Fibroblast of lung (primary cell): ENCODE results near the gene PCAT7. TPM values are rescaled to one million over a fixed set of nuclear protein-coding genes. Genes with fewer than 3 reads are reported as not detected.

Experiments
- DNase-seq, 2 donors: peaks; one replicate each; pipeline versions ENCODE4 v3.0.0 to v3.0.0-alpha.2; 2010; ENCODE audit warnings: low read depth in 2 of 2
- H2AFZ ChIP-seq: 2 replicates; pipeline ENCODE4 v1.5.1; 2012; ENCODE audit warnings: low read length, control low read depth, inconsistent platforms
- H3K27ac ChIP-seq: 2 replicates; pipeline ENCODE4 v1.5.1; 2011; ENCODE audit warnings: low read length, control low read depth; ENCODE audit not compliant: insufficient read depth
- H3K27me3 ChIP-seq: 2 replicates; pipeline ENCODE4 v1.5.1; 2011; ENCODE audit warnings: mild to moderate bottlenecking, low read length; ENCODE audit not compliant: control insufficient read depth, insufficient read depth
- H3K36me3 ChIP-seq: 2 replicates; pipeline ENCODE4 v1.5.1; 2011; ENCODE audit warnings: low read length; ENCODE audit not compliant: control insufficient read depth, insufficient read depth
- H3K4me1 ChIP-seq: 2 replicates; pipeline ENCODE4 v1.5.1; 2011; ENCODE audit warnings: low read length; ENCODE audit not compliant: control insufficient read depth, insufficient read depth; ENCODE audit errors: extremely low read depth
- H3K4me2 ChIP-seq: 2 replicates; pipeline ENCODE4 v1.5.1; 2011; ENCODE audit warnings: low read length, control low read depth; ENCODE audit not compliant: insufficient read depth; ENCODE audit errors: extremely low read depth
- H3K4me3 ChIP-seq, 4 experiments: fragments of 200-600 bp in 1 of 4; sonication (generic) in 1 of 4; replicated peaks in 1 of 4; 2 replicates each; pipeline ENCODE4 v1.5.1; 2011 to 2016; ENCODE audit warnings: low read length in 4 of 4, low read depth in 3 of 4, mild to moderate bottlenecking in 3 of 4, control low read depth in 2 of 4, inconsistent platforms in 1 of 4, mixed read lengths in 1 of 4; ENCODE audit not compliant: insufficient read depth in 1 of 4; ENCODE audit errors: control extremely low read depth in 1 of 4
- H3K79me2 ChIP-seq: 2 replicates; pipeline ENCODE4 v1.5.1; 2012; ENCODE audit warnings: mild to moderate bottlenecking, low read length, inconsistent platforms; ENCODE audit not compliant: control insufficient read depth, insufficient read depth
- H3K9ac ChIP-seq: 2 replicates; pipeline ENCODE4 v1.5.1; 2011; ENCODE audit warnings: mild to moderate bottlenecking, low read length, control low read depth; ENCODE audit not compliant: insufficient read depth
- H3K9me3 ChIP-seq: 2 replicates; pipeline ENCODE4 v1.5.1; 2012; ENCODE audit warnings: low read depth, low read length; ENCODE audit not compliant: control insufficient read depth, insufficient read depth
- H4K20me1 ChIP-seq: 2 replicates; pipeline ENCODE4 v1.5.1; 2011; ENCODE audit warnings: low read length; ENCODE audit not compliant: control insufficient read depth, insufficient read depth; ENCODE audit errors: extremely low read depth
- EZH2 ChIP-seq: IDR thresholded peaks from 2 replicates; pipeline ENCODE4 v1.5.1; 2012; ENCODE audit warnings: low read length, control low read depth, mild to moderate bottlenecking; ENCODE audit errors: missing control alignments
- polyA plus RNA-seq, 2 donors: library from polyadenylated mRNA; depleted of rRNA in 1 of 2; stranded (reverse) in 1 of 2; unstranded in 1 of 2; fragments of >200 nt; gene quantifications; 2 replicates each; pipeline ENCODE4 v1.2.1, GENCODE V29; 2011 to 2012; ENCODE audit warnings: missing spikeins in 1 of 2
- total RNA-seq: library from RNA; depleted of rRNA; stranded (reverse); fragments of >200 nt; gene quantifications from 2 replicates; pipeline ENCODE4 v1.2.1, GENCODE V29; 2014
- TF ChIP-seq, protein P1 (sequence below), 2 donors: IDR thresholded peaks in 1 of 2; conservative IDR thresholded peaks in 1 of 2; 1 replicate in 1 of 2; 2 replicates in 1 of 2; pipeline ENCODE4 v1.5.1; 2011 to 2012; ENCODE audit warnings: low read length in 2 of 2, control low read depth in 1 of 2, inconsistent platforms in 1 of 2, low read depth in 1 of 2, mild to moderate bottlenecking in 1 of 2

Gene PCAT7
- total and polyA plus RNA-seq, 2 donors (not counting 1 experiment from before 2014, with no cell fraction given): under 0.01 to 0.01 TPM

- Histone ChIP-seq H3K27ac (no peak overlapping the region), H3K9me3 (no peaks in the 10 kb centered on the region), H3K4me1 (no peaks in the 10 kb centered on the region), H2AFZ (no peak overlapping the region), H4K20me1 (no peaks in the 10 kb centered on the region), H3K79me2 (no peaks in the 10 kb centered on the region), H3K27me3 (peaks cover 17% of the 10 kb centered on the region), H3K9ac (no peak overlapping the region), H3K36me3 (no peaks in the 10 kb centered on the region), H3K4me2 (no peak overlapping the region), H3K4me3 (no peak overlapping the region)
- TF ChIP-seq EZH2: no peak
- TF ChIP-seq, protein P1, sequence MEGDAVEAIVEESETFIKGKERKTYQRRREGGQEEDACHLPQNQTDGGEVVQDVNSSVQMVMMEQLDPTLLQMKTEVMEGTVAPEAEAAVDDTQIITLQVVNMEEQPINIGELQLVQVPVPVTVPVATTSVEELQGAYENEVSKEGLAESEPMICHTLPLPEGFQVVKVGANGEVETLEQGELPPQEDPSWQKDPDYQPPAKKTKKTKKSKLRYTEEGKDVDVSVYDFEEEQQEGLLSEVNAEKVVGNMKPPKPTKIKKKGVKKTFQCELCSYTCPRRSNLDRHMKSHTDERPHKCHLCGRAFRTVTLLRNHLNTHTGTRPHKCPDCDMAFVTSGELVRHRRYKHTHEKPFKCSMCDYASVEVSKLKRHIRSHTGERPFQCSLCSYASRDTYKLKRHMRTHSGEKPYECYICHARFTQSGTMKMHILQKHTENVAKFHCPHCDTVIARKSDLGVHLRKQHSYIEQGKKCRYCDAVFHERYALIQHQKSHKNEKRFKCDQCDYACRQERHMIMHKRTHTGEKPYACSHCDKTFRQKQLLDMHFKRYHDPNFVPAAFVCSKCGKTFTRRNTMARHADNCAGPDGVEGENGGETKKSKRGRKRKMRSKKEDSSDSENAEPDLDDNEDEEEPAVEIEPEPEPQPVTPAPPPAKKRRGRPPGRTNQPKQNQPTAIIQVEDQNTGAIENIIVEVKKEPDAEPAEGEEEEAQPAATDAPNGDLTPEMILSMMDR (conservative IDR thresholded peaks at IDR 0.05 in 1 of 2, IDR thresholded peaks at IDR 0.05 in 1 of 2; ENCODE audit: low read depth in 1 of 2, low read length in 2 of 2): no peak
- DNase-seq: no peak
These were observed 52.5 kb downstream of the PCAT7 start for GRCh38 chr9:94607423-94607691.

DNA sequence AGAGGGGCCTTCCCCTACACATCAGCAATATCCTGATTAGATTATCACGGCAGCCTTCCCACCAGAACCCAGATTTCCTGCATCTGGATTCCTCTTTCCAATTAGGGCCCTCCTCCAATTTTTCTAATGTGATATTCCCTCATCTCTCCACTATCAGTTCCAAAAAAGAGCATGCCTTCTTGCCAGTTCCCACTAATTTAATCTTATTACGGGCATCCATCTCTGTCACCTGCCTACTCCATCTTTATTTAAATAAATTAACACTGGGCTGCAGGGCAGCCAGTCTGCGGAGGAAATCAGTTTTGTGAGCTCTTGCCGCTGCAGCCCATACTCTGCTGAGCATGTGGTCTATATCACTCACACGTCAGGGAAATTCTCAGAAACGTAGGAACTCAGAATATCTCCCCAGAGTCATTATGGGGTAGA lies 55.3 kb downstream of the PCAT7 start:
- Histone ChIP-seq H3K4me1 (no peaks in the 10 kb centered on the region), H3K9me3 (no peaks in the 10 kb centered on the region), H4K20me1 (no peaks in the 10 kb centered on the region), H3K9ac (no peak overlapping the region), H3K4me2 (no peak overlapping the region), H3K4me3 (no peak overlapping the region), H2AFZ (no peak overlapping the region), H3K27ac (no peak overlapping the region), H3K79me2 (no peaks in the 10 kb centered on the region), H3K27me3 (peaks cover 14% of the 10 kb centered on the region), H3K36me3 (no peaks in the 10 kb centered on the region)
- peak in 1 of 2 donors; percentile 65 for DNase-seq
- TF ChIP-seq, protein P1 (conservative IDR thresholded peaks at IDR 0.05 in 1 of 2, IDR thresholded peaks at IDR 0.05 in 1 of 2; ENCODE audit: low read depth in 1 of 2, low read length in 2 of 2): no peak
- TF ChIP-seq EZH2: no peak

DNA sequence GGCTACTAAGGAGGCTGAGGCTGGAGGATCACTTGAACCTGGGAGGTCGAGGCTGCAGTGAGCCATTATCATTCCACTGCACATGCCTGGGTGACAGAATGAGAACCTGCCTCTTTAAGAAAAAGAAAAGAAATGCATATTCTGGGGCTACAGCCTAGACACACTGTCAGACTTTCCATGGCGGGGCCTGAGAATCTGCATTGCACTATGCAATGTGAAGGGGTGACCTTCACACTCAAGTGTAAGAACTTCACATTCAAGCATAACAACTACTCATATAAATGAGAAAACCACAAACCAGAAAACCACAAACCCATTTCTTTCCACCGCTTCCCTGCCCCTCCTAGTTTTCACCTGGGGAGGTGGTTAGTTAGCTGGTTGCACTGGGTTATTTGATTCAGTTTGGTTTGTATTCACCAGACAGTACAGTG lies 56.8 kb downstream of the PCAT7 start:
- no peak overlapping the region for H3K4me3 ChIP-seq
- no peaks in the 10 kb centered on the region for H3K36me3 ChIP-seq
- no peak for TF ChIP-seq EZH2
- TF ChIP-seq, protein P1 (conservative IDR thresholded peaks at IDR 0.05 in 1 of 2, IDR thresholded peaks at IDR 0.05 in 1 of 2; ENCODE audit: low read depth in 1 of 2, low read length in 2 of 2): no peak
- no peak for DNase-seq
- no peak overlapping the region for H2AFZ ChIP-seq
- H3K9ac ChIP-seq: no peak overlapping the region
- H4K20me1 ChIP-seq: no peaks in the 10 kb centered on the region
- no peaks in the 10 kb centered on the region for H3K79me2 ChIP-seq
- no peak overlapping the region for H3K27ac ChIP-seq
- H3K4me2 ChIP-seq: no peak overlapping the region
- H3K27me3 ChIP-seq: peaks cover 10% of the 10 kb centered on the region
- H3K9me3 ChIP-seq: no peaks in the 10 kb centered on the region
- no peaks in the 10 kb centered on the region for H3K4me1 ChIP-seq
